Ovary (tissue), 3 donors: ENCODE measurements around the gene IDH2.

ENCODE experiments used
- EP300 ChIP-seq: sonication (generic); formaldehyde crosslinking; IDR thresholded peaks from one replicate; pipeline ENCODE4 v1.6.1; 2017; ENCODE audit warnings: antibody characterized with exemption
- TF ChIP-seq, protein P1 (sequence below), 3 donors: fragments of 450-650 bp in 2 of 3; fragments of 200-600 bp in 1 of 3; IDR thresholded peaks; one replicate each; pipeline versions ENCODE4 v1.5.1 to v1.8.0; 2016 to 2022; ENCODE audit warnings: antibody characterized with exemption in 3 of 3, mild to moderate bottlenecking in 1 of 3
- donor health status: DM: no; HTN: no; CAD: no.

GRCh38 chr15:90090226-90090848 is 11.9 kb downstream of the IDH2 start:
- TF ChIP-seq, protein P1, sequence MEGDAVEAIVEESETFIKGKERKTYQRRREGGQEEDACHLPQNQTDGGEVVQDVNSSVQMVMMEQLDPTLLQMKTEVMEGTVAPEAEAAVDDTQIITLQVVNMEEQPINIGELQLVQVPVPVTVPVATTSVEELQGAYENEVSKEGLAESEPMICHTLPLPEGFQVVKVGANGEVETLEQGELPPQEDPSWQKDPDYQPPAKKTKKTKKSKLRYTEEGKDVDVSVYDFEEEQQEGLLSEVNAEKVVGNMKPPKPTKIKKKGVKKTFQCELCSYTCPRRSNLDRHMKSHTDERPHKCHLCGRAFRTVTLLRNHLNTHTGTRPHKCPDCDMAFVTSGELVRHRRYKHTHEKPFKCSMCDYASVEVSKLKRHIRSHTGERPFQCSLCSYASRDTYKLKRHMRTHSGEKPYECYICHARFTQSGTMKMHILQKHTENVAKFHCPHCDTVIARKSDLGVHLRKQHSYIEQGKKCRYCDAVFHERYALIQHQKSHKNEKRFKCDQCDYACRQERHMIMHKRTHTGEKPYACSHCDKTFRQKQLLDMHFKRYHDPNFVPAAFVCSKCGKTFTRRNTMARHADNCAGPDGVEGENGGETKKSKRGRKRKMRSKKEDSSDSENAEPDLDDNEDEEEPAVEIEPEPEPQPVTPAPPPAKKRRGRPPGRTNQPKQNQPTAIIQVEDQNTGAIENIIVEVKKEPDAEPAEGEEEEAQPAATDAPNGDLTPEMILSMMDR (IDR thresholded peaks at IDR 0.05), result no peak
- no peak for TF ChIP-seq EP300
